Ovary (tissue), 3 donors: Measurements from ENCODE around the gene PLEKHH2.

Experiments used
- CTCF ChIP-seq, 3 donors: fragments of 450-650 bp in 2 of 3; fragments of 200-600 bp in 1 of 3; IDR thresholded peaks; one replicate each; pipeline versions ENCODE4 v1.5.1 to v1.8.0; 2016 to 2022; ENCODE audit warnings: antibody characterized with exemption in 3 of 3, mild to moderate bottlenecking in 1 of 3
- EP300 ChIP-seq: sonication (generic); formaldehyde crosslinking; IDR thresholded peaks from one replicate; pipeline ENCODE4 v1.6.1; 2017; ENCODE audit warnings: antibody characterized with exemption
- POLR2A ChIP-seq: fragments of 450-650 bp; IDR thresholded peaks from one replicate; pipeline ENCODE4 v1.6.1; 2017; ENCODE audit warnings: antibody characterized with exemption, mild to moderate bottlenecking, moderate library complexity
- donor health status: DM: no; HTN: no; CAD: no.

GRCh38 chr2:43653506-43653905 is 16.4 kb downstream of the PLEKHH2 start:
- TF ChIP-seq CTCF (IDR thresholded peaks at IDR 0.05), result no peak
- no peak for TF ChIP-seq POLR2A
- no peak for TF ChIP-seq EP300
